Stimulated activated CD4-positive, alpha-beta T cell treated with anti-CD3 and anti-CD28 coated beads, TNF-alpha, amount 100 ng/mL, for 48 hours (primary cell): ENCODE results near the gene SETD4.

ENCODE experiments used
- DNase-seq, 3 donors: peaks; one replicate each; pipeline ENCODE4 v3.0.0-alpha.2; 2020; ENCODE audit warnings: low read depth in 3 of 3

SETD4 gene

DNA sequence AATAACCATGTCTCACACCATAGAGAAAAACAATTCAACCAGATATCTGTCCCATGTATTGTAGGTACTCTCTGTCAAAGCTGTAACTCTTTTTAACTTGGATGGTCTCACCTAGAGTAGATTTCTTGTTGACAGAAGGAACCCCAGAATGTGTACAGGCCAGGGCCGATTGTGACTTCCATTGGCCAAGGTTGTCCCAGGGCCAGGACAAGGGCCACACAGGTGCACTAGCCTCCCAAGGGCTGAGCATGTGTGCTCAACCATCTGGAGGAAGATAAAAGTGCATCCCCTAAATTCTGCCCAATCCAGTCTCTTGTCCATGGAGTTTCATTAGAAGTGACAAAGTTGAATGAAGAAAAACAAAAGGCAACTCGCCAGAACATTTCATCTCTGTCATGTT is 51.8 kb downstream of the SETD4 start:
- DNase-seq = no peak

DNA sequence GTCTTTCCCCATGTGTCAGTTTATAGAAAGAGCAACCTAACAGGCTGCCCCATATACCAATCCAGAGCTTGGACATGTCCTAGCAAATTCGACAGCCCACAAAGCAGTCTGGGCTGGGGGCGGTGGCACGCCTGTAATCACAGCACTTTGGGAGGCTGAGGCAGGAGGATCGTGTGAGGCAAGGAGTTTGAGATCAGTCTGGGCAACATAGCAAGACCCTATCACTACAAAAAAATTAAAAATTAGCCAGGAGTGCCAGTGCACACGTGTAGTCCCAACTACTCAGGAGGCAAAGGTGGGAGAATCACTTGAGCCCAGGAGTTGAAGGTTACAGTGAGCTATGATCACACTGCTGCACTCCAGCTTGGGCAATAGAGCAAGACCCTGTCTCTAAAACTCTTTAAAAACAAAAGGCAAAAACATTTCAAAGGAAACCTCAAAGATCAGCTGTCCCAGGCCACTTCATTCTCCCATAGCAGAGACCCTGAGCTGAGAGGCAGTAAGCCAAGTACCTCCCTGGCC is 54.4 kb downstream of the SETD4 start:
- DNase-seq = no peak

DNA sequence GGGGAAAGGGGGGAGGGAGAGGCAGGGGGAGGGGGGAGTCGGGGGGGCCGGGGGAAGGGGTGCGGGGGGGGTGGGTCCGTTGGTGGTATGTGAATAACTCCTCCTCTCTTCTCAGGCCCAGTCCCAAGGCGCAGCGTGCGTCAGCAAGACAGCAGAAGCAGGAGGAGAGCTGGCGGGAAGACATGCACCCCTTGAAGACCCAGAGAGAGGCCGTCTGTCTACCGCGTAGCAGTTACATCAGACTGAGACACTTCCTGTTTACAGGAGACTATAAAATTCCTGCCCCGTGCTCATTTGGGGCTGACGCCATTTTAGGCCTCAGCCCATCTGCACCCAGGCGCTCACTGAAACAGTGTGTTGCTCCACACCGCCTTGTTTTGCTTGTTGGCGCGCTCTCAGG is 55.3 kb downstream of the SETD4 start:
- no peak for DNase-seq

DNA sequence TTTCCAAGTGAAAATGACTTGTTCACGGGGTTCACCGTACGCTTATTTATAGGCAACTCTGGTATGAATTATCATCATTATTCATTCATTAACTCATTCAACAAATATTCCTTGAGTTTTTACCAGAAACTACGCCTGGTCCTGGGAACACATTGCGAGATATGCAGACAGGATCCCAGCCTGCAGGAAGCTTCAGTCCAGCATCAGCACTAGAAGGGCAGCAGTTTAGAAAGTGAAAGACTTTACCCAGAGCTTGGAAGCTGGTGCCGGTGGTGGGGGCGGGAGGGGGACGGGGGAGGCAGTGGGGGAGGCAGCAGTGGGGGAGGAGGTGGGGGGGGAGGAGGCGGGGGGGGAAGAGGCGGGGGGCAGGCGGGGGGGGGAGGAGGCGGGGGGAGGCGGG is 55.9 kb downstream of the SETD4 start:
- DNase-seq = no peak

DNA sequence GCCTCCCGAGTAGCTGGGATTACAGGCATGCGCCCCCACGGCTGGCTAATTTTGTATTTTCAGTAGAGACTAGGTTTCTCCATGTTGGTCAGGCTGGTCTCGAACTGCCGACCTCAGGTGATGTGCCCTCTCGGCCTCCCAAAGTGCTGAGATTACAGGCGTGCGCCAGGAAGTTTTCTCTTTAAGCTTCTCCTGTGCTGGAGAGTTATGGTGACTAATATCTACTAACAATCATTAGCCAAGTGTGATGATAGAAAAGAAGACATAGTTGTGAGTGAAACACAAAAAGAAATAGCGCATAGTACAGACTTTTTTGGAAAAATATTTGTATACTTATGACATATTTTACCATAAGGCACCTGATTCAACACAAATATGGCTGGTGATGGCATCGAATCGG is 56.5 kb downstream of the SETD4 start:
- no peak for DNase-seq

DNA sequence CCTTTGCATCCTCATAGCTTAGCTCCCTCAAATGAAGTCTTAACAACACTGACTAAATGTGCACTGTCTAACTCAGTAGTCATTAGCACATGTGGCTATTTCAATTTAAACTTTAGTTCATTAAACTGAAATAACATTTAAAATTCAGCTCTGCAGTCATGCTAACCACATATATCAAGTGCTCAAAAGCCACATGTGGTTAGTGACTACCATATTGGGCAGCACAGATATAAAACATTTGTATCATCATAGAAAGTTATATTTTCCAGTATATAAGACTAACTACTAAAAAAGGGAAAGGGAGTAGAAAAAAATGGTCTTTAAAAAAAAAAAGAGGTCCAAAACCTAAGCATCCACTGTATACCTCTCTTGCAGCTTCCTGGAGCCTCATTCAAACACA is 64.1 kb downstream of the SETD4 start:
- no peak for DNase-seq

DNA sequence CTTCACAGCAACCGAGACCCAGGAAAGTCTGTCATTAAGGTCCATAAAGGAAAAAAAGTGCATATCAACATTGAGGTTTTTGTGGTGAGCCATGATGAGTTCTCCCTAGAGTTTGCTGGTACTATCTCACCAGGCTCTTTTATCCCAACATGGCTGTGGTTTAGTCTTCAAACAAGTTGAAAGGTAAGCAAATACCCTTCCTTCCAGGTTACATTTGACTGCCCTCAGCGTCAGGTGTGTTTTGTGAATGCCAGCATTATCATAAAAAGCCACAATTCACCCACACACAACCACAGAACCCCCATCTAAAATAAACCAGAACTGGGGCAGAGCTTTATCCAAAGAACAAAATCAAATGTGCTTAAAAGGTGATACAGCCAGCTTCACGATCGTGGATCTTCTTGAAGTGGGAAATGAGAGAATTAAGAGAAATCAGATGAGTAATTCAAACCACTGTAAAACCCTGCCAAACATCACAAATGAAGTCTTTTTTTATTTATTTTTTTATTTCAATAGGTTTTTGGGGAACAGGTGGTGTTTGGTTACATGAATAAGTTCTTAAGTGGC is 64.7 kb downstream of the SETD4 start:
- DNase-seq = peak in 1 of 3 donors; percentile 0

DNA sequence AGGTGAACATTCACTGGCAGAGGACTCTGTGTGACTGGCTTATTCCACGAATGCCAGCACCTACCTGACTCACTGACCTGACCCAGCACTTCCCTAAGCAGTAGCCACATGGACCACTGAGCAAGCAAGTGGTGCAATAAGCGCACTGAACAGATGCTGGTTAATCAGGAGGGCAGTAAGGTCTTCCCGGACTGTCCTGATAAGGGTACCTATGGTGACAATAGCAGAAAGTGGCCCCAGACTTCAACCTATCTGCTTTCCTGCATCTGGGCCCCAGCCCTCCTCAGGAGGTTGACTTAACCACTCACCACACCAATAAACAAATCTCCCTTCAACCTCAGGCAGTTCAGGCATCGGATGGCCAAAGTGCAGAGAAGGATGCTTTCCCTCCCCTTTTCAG is 65.7 kb downstream of the SETD4 start:
- DNase-seq = no peak

DNA sequence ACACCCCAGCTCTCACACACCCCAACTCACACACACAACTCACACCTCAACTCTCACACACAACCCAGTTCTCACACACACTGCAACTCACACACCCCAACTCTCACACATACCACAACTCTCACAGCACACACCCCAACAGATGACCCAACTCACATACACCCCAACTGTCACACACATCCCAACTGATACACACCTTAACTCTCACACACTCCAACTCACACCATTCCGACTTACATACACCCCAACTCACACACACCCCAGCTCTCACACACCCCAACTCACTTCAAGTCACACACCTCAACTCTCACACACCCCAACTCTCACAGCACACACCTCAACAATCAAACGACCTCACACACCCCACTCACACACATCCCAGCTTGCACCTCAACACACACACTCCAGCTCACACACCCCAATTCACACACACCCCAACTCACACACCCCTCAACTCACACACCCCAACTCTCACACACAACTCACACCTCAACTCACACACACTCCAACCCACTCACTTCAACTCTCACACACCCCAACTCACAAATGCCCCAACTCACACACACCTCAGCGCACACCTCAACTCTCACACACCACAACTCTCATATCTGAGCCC is 66.3 kb downstream of the SETD4 start:
- DNase-seq = no peak

DNA sequence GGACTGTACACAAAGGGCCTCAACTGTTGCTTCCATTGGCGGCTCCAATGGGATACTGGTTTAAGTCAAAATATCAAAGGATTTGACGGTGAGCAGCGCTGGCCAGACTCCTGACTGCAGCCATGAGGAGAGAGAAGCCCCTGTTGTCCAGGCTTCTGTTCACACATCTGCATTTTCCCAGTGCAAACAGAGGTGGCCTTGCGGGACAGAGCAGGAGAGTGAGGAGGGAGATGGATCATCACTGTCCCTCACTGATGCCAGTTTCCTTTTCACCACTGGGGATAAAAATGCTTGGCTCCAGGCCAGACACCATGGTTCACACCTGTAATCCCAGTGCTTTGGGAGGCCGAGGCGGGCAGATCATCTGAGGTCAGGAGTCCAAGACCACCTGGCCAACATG is 69.2 kb downstream of the SETD4 start:
- no peak for DNase-seq

DNA sequence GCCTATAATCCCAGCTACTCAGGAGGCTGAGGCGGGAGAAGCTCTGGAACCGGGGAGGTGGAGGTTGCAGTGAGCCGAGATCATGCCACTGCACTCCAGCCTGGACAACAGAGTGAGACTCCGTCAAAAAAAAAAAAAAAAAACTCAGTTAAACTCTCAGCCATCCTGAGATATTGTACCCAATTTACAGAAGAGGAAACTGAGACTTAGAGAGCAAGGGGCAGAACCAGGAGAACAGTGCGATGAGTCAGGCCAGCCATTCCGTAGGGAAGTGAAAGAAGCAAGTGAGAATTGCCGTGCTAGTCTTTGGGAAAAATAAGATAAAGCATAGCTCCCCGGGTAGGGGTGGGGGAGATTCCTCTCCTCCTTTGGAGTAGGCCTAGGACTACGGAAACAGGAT is 69.7 kb downstream of the SETD4 start:
- DNase-seq = no peak

DNA sequence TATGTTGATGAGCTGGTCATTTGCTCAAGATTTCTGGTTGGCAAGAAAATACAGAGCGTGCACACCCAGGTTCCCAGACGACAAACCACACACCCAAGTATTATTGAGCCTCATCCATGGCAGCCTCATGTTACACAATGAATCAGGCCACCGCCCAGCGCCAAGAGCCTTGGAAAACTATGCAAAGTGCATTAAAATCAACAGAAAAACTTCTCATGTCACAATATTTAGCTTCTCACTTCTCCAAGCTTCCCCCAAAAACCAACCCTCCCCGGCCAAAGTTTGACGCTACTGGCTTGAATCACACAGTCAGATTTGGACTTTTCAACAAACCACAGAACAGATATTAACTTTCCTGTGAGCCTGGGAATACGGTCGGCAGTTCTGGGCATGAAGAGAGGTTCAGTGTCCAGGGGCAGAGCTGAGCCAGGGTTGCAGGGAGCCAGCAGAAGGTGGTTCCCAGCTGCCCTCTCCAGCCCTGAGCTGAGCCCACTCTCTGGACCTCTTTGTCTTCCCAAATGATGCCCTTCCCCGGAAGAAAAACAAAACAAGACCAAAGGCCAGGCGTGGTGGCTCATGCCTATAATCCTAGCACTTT is 71.1 kb downstream of the SETD4 start:
- no peak for DNase-seq

DNA sequence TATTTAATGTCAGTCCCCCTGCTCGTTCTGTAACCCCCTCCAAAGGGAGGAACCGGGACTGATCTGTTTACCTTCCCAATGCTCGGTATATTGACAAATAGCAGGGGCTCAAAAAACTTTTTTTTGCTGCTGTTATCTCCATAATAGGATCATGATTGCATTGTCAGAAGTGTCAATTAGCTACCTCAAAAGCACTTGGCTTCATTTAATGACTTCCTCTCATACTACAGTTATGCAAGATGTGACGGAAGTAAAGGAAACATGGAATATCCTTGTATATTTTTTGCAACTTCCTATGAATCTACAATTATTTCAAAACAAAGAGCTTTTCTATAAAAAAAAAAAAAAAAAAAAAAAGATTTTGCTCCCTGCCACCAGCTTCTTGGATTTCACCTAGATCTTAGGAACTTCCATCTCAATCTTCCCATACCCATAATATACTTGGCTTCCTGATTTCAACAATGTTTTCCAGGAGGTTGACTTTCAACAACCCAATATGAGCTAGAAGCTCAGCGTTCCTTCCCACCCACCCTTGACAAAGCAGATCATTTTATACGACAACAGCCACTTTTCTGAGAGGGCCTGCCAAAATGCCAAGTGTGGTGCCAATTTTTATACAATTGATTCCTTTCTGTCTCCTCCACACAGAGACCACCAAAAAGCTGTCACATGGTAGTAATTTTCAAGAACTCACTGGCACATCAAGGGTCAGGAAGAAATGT is 71.7 kb downstream of the SETD4 start:
- no peak for DNase-seq

DNA sequence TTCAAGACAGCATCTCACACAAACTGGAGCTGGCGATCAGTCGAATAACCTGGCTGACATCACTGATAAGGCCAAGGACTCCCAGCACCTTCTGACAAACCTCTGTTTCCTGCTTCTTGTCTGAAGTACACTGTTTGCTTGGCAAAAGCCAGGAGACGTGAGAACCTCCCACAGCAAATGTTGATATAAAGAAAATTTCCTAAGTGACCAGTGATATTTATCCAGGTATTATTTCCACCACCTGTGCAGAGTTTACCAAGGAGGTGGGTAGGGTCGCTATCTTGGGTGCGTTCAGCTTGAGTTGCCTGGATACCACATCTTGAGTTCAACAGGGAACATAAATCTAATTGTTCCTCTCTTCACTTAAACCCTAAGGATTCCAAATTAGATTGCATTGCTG is 72.9 kb downstream of the SETD4 start:
- DNase-seq = no peak

DNA sequence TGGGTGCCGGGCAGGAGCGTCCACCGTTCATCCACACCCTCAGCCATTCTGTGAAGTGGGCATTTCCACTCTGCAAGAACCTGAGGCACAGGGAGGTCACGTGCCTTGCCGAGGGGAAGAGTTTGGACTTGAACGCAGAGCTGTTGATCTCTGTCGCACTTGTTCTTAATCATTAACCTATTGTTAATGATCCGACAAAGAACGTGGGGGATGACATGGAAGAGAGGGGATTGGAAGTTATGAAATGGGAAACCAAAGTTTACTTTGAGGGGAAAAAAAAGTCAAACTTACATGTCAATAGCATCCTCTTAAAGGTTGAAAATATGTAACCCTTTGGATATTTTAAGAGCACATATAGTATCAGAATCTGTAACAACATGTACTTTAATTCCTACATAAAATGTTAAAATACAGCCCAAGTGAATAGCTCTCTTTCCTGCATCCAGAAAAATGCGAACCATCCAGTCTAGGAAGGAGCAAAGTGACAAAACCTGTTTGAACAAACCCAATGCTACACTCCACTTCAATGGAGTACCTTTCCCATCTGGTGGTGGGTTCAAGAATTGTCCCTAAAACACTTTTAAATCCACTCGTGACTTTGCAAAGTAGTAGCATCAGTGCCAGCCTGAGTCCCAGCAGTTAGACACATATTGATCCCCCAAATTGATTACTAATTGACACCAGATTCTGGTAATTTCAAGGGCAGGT is 75.5 kb downstream of the SETD4 start:
- no peak for DNase-seq
